Measurements from ENCODE around the gene KMT2E.
"Not testable (repeated sequence)": the region's sequence is repeated elsewhere in the genome, so short reads cannot be mapped to it uniquely, and the experiment has no call there.

Gene KMT2E

DNA sequence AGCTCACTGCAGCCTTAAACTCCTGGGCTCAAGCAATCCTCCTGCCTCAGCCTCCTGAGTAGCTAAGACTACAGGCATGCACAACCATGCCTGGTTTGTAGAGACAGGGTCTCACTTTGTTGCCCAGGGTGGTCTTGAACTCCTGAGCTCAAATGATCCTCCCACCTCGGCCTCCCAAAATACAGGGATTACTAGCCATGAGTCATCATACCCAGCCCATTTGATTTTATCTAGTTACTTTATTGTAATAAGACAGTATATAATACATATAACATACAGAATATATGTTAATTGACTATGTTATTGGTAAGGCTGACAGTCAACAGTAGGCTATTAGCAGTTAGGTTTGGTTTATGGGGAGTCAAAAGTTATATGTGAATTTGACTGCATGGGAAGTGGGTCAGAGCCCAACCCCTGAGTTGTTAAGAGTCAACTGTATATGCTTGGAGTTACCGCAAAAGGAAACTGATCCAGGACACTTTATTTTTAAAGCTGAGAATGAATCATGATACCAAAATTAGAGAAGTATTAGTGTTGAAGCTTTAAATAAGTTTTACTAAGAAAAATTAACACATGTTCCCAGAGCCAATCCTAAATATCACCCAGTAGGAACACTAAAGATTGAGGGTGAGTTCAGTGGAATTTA is 20.7 kb upstream of the KMT2E start:
- Mint-ChIP-seq H3K36me3 (peaks cover 42% of the 10 kb centered on the region), H3K27ac (peak overlapping the region; percentile 61), H3K4me3 (no peak overlapping the region), H3K9me3 (no peaks in the 10 kb centered on the region), H3K4me1 (peaks cover 32% of the 10 kb centered on the region)
- no peak for DNase-seq (ENCODE audit: low spot score in 2 of 2)
- peak; percentile 65 for ATAC-seq

DNA sequence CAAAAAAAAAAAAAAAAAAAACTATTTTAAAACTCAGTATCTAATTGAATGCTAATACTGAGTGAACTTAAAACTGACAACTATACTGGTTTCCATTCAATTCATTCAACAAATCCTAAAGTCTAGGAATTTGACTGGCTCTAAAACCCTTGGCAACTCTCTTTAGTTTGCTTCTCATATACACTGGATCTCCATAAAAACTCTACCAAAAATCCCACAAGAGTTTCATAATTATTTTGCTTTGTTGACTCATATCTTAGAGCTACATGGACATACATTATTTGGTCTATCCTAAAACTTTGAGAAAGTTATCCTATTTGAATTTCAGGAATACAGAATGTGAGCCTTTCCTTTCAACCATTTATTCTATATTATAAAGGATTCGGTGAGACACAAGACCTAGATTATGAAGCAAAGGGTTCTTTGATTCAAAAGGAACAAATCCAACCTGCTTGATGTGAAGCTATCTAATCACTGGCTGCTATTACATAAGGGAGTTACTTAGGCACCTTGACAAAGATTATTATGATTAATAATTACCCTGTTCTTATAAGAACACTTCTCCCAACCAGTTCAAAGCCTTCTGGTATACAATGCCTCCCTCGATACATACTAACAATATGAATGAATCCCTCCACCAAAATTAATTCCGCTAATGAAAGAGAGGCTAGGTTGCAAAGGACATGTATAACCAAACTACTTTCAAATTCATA is 15.8 kb upstream of the KMT2E start:
- DNase-seq (ENCODE audit: low spot score in 2 of 2): no peak
- Mint-ChIP-seq H3K36me3 (peaks cover 89% of the 10 kb centered on the region), H3K4me1 (peaks cover 61% of the 10 kb centered on the region), H3K27ac (peak overlapping the region; percentile 10), H3K4me3 (no peak overlapping the region), H3K9me3 (no peaks in the 10 kb centered on the region)
- no peak for ATAC-seq

DNA sequence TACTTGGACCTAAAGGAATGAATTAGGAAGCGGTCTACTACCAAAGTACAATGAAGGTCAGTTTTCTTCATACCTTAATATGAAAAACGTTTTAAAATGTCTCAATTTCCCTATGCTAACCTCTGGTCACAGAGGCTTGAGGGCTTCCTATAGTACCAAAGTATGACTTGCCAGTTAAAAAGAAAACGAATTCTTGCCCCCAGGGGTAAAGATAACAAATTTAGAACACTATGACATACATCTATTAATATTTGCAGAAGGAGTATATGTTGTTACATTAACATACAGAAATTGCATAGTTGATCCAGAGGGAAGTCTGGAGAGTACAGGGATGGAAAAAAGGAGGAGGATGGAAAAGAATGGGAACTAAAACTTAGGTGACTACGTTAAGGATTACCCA is 13.8 kb upstream of the KMT2E start:
- peaks cover 92% of the 10 kb centered on the region for H3K36me3 Mint-ChIP-seq

DNA sequence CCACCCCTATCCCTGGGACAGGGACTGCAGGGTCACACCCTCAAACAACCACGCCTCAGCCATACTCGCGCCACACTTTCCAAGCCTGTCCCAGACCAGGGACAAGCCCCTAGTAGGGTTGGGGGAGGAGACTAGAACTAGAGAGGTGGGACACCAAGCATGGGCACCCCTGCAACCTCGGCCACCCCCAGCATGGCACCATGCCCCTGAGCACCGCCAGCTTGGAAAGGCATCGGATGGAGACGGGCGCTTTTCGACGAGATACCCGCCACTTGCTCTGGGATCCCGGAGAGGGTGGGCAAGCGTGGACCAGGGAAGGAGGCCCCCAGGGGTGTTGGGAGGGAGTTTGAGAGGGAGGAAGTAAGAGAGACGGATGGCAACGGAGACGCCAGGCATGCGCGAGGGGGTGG is 13.1 kb upstream of the KMT2E start:
- no peak for DNase-seq (ENCODE audit: low spot score in 2 of 2)
- H3K9me3 Mint-ChIP-seq: no peaks in the 10 kb centered on the region
- peaks cover 68% of the 10 kb centered on the region for H3K4me1 Mint-ChIP-seq
- H3K4me3 Mint-ChIP-seq: peak overlapping the region; percentile 30
- H3K36me3 Mint-ChIP-seq: peaks cover 92% of the 10 kb centered on the region
- ATAC-seq: no peak
- H3K27ac Mint-ChIP-seq: peak overlapping the region; percentile 89

More for the DNA sequence above, 13.8 kb upstream of the KMT2E start:
- DNase-seq (ENCODE audit: low spot score in 2 of 2): no peak
- Mint-ChIP-seq H3K4me3 (peak overlapping the region; percentile 30), H3K27ac (peak overlapping the region; percentile 89), H3K4me1 (peaks cover 70% of the 10 kb centered on the region), H3K9me3 (no peaks in the 10 kb centered on the region)
- ATAC-seq: no peak

DNA sequence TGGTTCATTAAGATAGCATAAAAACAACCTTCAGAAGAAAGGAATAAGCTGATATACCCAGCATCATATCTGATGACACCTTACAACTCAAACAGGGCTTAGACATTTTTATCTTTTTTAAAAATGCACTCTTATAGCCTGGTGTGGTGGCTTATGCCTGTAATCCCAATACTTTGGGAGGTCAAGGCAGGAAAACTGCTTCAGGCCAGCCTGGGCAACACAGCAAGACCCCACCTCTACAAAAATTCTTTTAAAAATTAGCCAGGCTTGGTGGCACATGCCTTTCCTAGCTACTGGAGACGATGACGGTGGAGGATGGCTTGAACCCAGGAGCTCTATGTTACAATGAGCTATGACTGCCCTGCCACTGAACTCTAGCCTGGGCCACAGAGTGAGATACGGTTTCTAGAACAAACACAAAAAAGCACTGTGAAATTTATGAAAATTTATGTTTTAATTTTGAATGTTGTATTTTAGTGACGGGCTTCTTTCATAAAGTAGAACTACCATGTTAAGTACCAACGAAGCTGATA is 12.3 kb upstream of the KMT2E start:
- Mint-ChIP-seq H3K27ac (peak overlapping the region; percentile 89), H3K4me1 (peaks cover 67% of the 10 kb centered on the region), H3K4me3 (no peak overlapping the region), H3K9me3 (no peaks in the 10 kb centered on the region), H3K36me3 (peaks cover 92% of the 10 kb centered on the region)
- ATAC-seq: no peak
- DNase-seq (ENCODE audit: low spot score in 2 of 2): no peak

DNA sequence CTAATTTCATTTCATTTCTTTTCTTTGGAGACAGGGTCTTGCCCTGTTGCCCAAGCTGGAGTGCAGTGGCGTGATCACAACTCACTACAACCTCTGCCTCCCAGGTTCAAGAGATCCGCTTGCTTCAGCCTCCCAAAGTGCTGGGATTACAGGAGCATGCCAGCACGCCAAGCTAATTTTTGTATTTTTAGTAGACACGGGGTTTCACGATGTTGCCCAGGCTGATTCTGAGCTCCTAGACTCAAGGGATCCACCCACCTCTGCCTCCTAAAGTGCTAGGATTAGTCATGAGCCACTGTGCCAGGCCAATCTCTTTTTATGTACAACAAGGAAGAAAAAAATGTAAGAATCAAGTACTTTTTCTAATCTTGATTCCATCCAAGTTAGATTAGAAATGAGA is 10.7 kb upstream of the KMT2E start:
- DNase-seq (ENCODE audit: low spot score in 2 of 2) (no peak), ATAC-seq (peak; percentile 96)
- Mint-ChIP-seq H3K9me3 (no peaks in the 10 kb centered on the region), H3K4me3 (peak overlapping the region; percentile 60), H3K4me1 (peaks cover 69% of the 10 kb centered on the region), H3K27ac (peak overlapping the region; percentile 41), H3K36me3 (peaks cover 99% of the 10 kb centered on the region)

DNA sequence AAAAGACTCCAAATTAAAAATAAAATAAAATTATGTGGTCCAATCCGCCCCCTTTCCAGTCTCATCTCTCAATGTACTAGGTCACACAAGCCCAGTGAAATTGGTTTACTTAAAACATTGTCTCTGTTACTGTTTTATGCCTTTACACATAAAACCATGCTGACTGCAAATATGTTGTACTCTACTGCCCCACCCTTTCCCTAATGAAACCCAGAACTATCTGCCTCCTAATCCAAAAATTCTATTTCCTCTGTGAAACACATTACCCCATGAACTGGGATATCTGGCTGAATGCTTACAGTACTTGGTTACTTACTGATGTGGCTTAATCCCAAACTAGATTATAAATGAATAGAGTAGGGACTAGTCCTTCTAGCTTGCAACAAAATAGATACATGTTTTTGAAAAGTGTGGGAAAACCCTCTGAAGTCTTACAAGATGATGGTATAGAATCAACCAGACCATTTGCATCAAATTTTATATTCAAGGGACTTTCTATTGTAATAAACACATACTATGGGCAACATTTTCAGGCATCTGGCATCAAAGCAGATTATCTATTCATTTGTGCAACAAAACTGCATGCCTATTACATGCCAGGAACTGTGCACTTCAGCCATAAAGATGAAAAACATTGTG is 10.0 kb upstream of the KMT2E start:
- peaks cover 100% of the 10 kb centered on the region for H3K36me3 Mint-ChIP-seq
- H3K4me1 Mint-ChIP-seq: peaks cover 66% of the 10 kb centered on the region

DNA sequence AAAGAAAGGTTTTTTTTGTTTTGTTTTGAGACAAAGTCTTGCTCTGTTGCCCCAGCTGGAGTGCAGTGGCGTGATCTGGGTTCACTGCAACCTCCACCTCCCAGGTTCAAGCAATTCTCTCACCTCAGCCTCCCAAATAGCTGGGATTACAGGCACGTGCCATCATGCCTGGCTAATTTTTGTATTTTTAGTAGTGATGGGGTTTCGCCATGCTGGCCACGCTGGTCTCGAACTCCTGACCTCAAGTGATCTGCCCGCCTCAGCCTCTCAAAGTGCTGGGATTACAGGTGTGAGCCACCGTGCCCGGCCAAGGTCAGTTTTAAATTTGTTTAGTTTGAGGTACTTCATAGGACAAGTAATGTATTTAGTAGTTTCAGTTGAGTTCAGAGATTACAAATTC is 9.0 kb upstream of the KMT2E start:
- DNase-seq (ENCODE audit: low spot score in 2 of 2); ATAC-seq; H3K9me3 Mint-ChIP-seq; H3K4me3 Mint-ChIP-seq: not testable (repeated sequence)
- H3K4me1 Mint-ChIP-seq: peaks cover 62% of the 10 kb centered on the region
- H3K36me3 Mint-ChIP-seq: peaks cover 100% of the 10 kb centered on the region
- H3K27ac Mint-ChIP-seq: peak overlapping the region; percentile 18

More for the DNA sequence above, 10.0 kb upstream of the KMT2E start:
- H3K9me3 Mint-ChIP-seq: no peaks in the 10 kb centered on the region
- ATAC-seq (no peak), DNase-seq (ENCODE audit: low spot score in 2 of 2) (no peak)
- peak overlapping the region; percentile 41 for H3K27ac Mint-ChIP-seq
- peak overlapping the region; percentile 60 for H3K4me3 Mint-ChIP-seq

DNA sequence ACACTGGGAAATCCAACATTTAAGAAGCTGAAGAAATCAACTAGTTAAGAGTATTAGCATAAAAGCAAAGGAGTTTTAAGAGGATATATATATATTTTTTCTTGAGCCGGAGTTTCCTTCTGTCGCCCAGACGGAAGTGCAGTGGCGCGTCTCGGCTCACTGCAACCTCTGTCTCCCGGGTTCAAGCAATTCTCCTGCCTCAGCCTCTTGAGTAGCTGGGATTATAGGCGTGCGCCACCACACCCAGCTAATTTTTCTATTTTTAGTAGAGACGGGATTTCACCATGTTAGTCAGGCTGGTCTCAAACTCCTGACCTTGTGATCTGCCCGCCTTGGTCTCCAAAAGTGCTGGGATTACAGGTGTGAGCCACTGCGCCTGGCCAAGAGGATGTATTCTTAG is 8.5 kb upstream of the KMT2E start:
- H3K4me1 Mint-ChIP-seq: peaks cover 62% of the 10 kb centered on the region
- H3K27ac Mint-ChIP-seq: peak overlapping the region; percentile 18
- H3K4me3 Mint-ChIP-seq; ATAC-seq; H3K9me3 Mint-ChIP-seq; DNase-seq (ENCODE audit: low spot score in 2 of 2): not testable (repeated sequence)
- peaks cover 100% of the 10 kb centered on the region for H3K36me3 Mint-ChIP-seq

DNA sequence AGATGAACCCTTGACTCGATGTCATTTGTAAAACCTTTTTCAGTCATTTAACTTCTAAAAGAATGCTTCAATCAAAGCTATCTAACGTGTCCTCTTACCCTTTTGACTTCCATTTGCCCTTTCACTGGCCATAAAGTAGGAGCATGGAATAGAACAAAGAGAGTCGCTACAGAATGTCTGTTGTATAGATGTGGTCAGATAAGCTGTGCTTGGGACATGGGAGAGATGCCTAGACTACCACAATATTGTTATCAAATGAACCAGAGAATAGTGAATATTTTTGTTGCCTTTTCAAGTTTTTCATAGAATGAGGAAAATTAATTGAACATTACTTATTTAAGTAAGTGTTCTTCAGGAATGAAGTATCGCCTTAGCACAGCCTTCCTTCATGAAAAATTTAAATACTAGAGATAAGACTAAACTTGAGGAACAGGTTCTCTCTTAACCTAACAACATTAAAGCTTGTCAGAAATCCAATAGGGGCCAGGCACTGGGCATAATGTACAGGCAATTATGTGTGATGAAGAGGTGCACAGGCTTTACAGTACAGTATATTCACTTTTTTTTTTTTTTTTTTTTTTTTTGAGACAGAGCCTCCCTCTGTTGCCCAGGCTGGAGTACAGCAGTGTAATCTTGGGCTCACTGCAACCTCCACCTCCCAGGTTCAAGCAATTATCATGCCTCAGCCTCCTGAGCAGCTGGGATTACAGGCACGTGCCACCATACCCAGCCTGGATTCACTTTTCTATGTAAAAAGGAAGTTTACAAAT is 7.5 kb upstream of the KMT2E start:
- H3K36me3 Mint-ChIP-seq: peaks cover 100% of the 10 kb centered on the region
- no peak for ATAC-seq

DNA sequence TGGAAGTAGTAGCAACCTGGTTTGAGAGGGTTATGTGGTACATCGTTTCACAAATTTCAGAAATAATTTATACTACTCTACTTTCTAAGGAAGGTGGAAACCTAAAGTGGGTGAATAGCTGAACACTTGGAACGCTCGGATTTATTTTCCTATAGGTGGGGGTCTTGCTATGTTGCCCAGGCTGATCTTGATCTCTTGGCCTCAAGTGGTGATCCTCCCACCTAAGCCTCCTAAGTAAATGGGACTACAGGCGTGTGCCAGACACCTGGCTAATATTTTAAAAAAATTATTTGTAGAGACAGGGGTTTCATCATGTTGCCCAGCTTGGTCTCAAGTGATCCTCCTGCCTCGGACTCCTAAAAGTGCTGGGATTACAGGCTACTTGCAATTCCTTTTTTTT is 6.7 kb upstream of the KMT2E start:
- DNase-seq (ENCODE audit: low spot score in 2 of 2): no peak
- Mint-ChIP-seq H3K4me3 (peak overlapping the region; percentile 100), H3K4me1 (peaks cover 55% of the 10 kb centered on the region), H3K9me3 (no peaks in the 10 kb centered on the region), H3K36me3 (peaks cover 100% of the 10 kb centered on the region), H3K27ac (peak overlapping the region; percentile 13)
- ATAC-seq: no peak

More for the DNA sequence above, 7.5 kb upstream of the KMT2E start:
- Mint-ChIP-seq H3K4me1 (peaks cover 53% of the 10 kb centered on the region), H3K4me3 (peak overlapping the region; percentile 100), H3K27ac (peak overlapping the region; percentile 13), H3K9me3 (no peaks in the 10 kb centered on the region)
- no peak for DNase-seq (ENCODE audit: low spot score in 2 of 2)

DNA sequence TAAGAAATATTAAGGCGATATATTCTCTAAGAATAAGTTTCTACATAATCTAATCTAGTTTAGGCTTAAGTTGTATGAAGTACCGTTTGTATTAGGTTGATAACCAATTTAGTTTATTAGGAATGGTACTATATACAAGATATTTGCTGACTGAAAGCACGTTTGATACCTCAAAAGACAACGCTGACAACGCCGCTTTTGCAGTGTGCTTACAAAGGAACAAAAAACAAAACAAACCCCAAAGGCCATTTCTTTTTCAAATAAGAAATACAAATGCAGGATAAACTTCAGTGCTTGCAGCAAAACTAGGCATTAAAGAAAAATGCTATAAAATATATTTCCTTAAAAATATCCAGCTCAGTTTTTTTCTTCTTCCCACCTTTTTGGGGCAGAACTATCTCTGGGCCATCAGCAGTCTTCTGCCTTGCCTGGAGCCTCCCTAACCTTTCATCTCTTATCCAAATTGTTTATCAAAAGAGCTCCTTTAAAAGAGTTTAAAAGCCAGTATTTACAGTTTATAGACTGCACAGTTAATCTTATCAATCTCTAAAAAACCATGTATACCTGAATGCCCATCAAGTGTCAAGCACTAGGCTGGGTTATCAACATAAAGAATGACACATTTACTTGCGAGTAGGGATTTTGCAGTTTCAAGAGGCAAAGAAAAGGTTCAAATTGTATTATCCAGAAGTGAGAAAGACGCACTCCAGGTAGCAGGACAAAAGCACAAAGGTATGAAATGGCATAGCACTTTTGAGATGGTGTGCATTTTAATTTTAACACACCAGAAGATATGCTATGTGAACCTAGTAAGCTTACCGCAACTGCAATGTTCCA is 4.1 kb upstream of the KMT2E start:
- Mint-ChIP-seq H3K9me3 (no peaks in the 10 kb centered on the region), H3K27ac (peak overlapping the region; percentile 100), H3K36me3 (peaks cover 100% of the 10 kb centered on the region)

DNA sequence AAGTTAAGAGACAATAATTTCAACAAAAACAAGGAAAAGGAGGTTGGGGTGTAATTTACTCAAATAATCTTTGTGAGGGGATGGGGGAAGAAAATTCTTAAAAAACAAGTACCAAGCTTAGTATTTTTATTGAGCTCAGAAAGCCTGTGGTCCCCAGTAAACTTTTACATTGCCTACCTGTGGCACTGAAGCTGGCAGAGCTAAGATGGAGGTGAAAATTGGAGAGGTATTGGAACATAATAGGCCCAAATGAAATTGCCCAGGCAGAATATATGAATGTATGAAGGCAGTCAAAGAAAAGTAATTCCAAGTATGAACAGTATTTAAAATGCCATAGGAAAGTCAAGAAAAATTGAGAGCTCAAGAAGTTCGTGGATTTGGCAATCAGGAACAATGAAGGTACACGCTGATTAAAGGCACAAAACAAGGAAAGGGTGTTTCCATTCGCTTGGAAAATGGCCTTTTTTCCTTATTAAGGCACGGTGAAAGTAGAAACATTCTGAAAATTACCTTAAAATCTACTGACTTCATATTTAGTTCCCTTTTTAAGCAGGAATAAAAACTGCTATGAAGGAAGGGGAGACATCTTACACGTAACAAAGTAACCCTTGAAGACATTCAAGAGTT is 3.4 kb upstream of the KMT2E start:
- H3K4me3 Mint-ChIP-seq: peak overlapping the region; percentile 100
- ATAC-seq (no peak), DNase-seq (ENCODE audit: low spot score in 2 of 2) (no peak)
- no peaks in the 10 kb centered on the region for H3K9me3 Mint-ChIP-seq
- peaks cover 50% of the 10 kb centered on the region for H3K4me1 Mint-ChIP-seq
- H3K36me3 Mint-ChIP-seq: peaks cover 100% of the 10 kb centered on the region
- peak overlapping the region; percentile 100 for H3K27ac Mint-ChIP-seq

More for the DNA sequence above, 4.1 kb upstream of the KMT2E start:
- no peak for DNase-seq (ENCODE audit: low spot score in 2 of 2)
- Mint-ChIP-seq H3K4me1 (peaks cover 56% of the 10 kb centered on the region), H3K4me3 (peak overlapping the region; percentile 100)
- ATAC-seq: no peak
